Spleen (tissue), 7 donors: Measurements from ENCODE around the gene ACTG1.
A peak's percentile ranks its signal among the peaks of the same experiment; 100 is the strongest.

Experiments used
- CTCF ChIP-seq, 11 experiments: fragments of 200-600 bp in 7 of 11; fragments of 450-650 bp in 4 of 11; sonication (generic) in 4 of 11; IDR thresholded peaks in 8 of 11; conservative IDR thresholded peaks in 3 of 11; 1 replicate in 7 of 11; 2 replicates in 4 of 11; pipeline versions ENCODE4 v1.4.0 to v1.8.0; 2016 to 2021; ENCODE audit warnings: antibody characterized with exemption in 11 of 11, inconsistent platforms in 4 of 11, mild to moderate bottlenecking in 1 of 11
- POLR2AphosphoS5 ChIP-seq, 3 donors: sonication (generic); formaldehyde crosslinking; IDR thresholded peaks; one replicate each; pipeline ENCODE4 v1.5.1; 2017; ENCODE audit warnings: antibody characterized with exemption in 3 of 3
- donor health status: DM: no; HTN: no; CAD: no; lungs with moderate emphysema.
- donor health status: DM: no; HTN: no; CAD: no.
- donor health status: DM: no; HTN: no; CAD: no.

GRCh38 chr17:81535480-81536298, 23.1 kb upstream of the ACTG1 start:
- no peak for TF ChIP-seq CTCF (IDR thresholded peaks at IDR 0.05 in 8 of 11, conservative IDR thresholded peaks at IDR 0.05 in 3 of 11)
- TF ChIP-seq POLR2AphosphoS5 (IDR thresholded peaks at IDR 0.05), result peak in 1 of 3 donors; percentile 23
